Left ventricle myocardium inferior (tissue), 1 donor: ENCODE measurements around the gene LAPTM5. TPM values are rescaled to one million over a fixed set of nuclear protein-coding genes. Genes with fewer than 3 reads are reported as not detected.

Experiments used
- DNase-seq: peaks from one replicate; pipeline ENCODE4 v3.0.0-alpha.2; 2020
- H3K27ac ChIP-seq: fragments of 200-600 bp; replicated peaks from 2 replicates; pipeline ENCODE4 v1.8.0; 2021
- H3K27me3 ChIP-seq: fragments of 200-600 bp; 2 replicates; pipeline ENCODE4 v1.8.0; 2021; ENCODE audit warnings: low read depth
- H3K36me3 ChIP-seq: fragments of 200-600 bp; 2 replicates; pipeline ENCODE4 v1.8.0; 2021
- H3K4me1 ChIP-seq: fragments of 200-600 bp; 2 replicates; pipeline ENCODE4 v1.8.0; 2021
- H3K4me3 ChIP-seq: fragments of 200-600 bp; 2 replicates; pipeline ENCODE4 v1.8.0; 2021; ENCODE audit warnings: mild to moderate bottlenecking, moderate library complexity
- H3K9me3 ChIP-seq: fragments of 200-600 bp; replicated peaks from 2 replicates; pipeline ENCODE4 v1.8.0; 2021
- intact Hi-C: fragments of 100-400 bp; cut with micrococcal nuclease; formaldehyde crosslinking; loops from one replicate; pipeline ENCODE4 v1.11.0; 2022
- total RNA-seq: library from RNA; stranded (reverse); fragmentation: NEBNext Ultra II Directional; extraction: Animal tissue kit (Norgen Biotek cat#: 25700); gene quantifications from one replicate; pipeline ENCODE4 v1.2.1, GENCODE V29; 2021
- TF ChIP-seq, protein P1 (sequence below): fragments of 200-600 bp; IDR thresholded peaks from 2 replicates; pipeline ENCODE4 v1.8.0; 2021; ENCODE audit warnings: antibody characterized with exemption, mild to moderate bottlenecking, borderline replicate concordance
- donor health status: DM: no; HTN: yes; CAD: no; lungs with severe emphysema.

LAPTM5 gene
- total RNA-seq, 1 donor from 2014 or later, result 18.8 TPM

- intact Hi-C loops, result no loop called here
- no peak overlapping the region for H3K27ac ChIP-seq
Measured at GRCh38 chr1:30804352-30804751, 46.8 kb upstream of the LAPTM5 start.

DNA sequence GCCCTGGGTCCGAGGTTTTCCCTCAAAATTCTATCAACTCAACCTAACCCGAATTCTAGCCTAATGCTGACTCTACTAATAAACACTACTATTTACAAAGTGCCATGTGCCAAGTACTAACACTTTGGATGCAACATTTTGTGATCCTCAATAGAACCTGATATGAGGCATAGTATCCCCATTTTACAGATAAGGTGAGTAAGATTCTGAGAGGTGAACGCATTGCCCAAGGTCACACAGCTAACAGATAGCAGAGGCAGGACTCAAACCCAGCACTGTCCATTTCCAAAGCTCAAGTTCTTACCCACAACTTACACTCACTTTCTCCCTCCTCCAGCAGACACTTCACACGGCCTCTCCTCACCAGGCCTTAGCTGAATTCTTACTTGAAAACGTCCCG, 46.0 kb upstream of the LAPTM5 start:
- H3K27ac ChIP-seq, result no peak overlapping the region
- no peak overlapping the region for H3K4me3 ChIP-seq
- intact Hi-C loops, result no loop called here
- TF ChIP-seq, protein P1, sequence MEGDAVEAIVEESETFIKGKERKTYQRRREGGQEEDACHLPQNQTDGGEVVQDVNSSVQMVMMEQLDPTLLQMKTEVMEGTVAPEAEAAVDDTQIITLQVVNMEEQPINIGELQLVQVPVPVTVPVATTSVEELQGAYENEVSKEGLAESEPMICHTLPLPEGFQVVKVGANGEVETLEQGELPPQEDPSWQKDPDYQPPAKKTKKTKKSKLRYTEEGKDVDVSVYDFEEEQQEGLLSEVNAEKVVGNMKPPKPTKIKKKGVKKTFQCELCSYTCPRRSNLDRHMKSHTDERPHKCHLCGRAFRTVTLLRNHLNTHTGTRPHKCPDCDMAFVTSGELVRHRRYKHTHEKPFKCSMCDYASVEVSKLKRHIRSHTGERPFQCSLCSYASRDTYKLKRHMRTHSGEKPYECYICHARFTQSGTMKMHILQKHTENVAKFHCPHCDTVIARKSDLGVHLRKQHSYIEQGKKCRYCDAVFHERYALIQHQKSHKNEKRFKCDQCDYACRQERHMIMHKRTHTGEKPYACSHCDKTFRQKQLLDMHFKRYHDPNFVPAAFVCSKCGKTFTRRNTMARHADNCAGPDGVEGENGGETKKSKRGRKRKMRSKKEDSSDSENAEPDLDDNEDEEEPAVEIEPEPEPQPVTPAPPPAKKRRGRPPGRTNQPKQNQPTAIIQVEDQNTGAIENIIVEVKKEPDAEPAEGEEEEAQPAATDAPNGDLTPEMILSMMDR, result no peak
- H3K9me3 ChIP-seq, result no peaks in the 10 kb centered on the region
- no peaks in the 10 kb centered on the region for H3K27me3 ChIP-seq
- H3K4me1 ChIP-seq, result peaks cover 28% of the 10 kb centered on the region
- DNase-seq, result no peak
- no peaks in the 10 kb centered on the region for H3K36me3 ChIP-seq

More at GRCh38 chr1:30804352-30804751, 46.8 kb upstream of the LAPTM5 start:
- no peaks in the 10 kb centered on the region for H3K27me3 ChIP-seq
- no peak for DNase-seq
- no peaks in the 10 kb centered on the region for H3K9me3 ChIP-seq
- TF ChIP-seq, protein P1, result no peak
- H3K4me3 ChIP-seq, result no peak overlapping the region
- no peaks in the 10 kb centered on the region for H3K36me3 ChIP-seq
- peaks cover 28% of the 10 kb centered on the region for H3K4me1 ChIP-seq

GRCh38 chr1:30801771-30802198, 44.2 kb upstream of the LAPTM5 start:
- H3K36me3 ChIP-seq, result no peaks in the 10 kb centered on the region
- peak; percentile 84 for DNase-seq
- H3K9me3 ChIP-seq, result no peaks in the 10 kb centered on the region
- no peak overlapping the region for H3K4me3 ChIP-seq
- H3K4me1 ChIP-seq, result peaks cover 27% of the 10 kb centered on the region
- intact Hi-C loops, result loop anchor here (2.0 kb wide), 1 partner anchor 109 kb away; no protein-coding TSS in a partner anchor
- TF ChIP-seq, protein P1, result peak; percentile 98
- H3K27ac ChIP-seq, result no peak overlapping the region
- H3K27me3 ChIP-seq, result no peaks in the 10 kb centered on the region

GRCh38 chr1:30799233-30799511, 41.6 kb upstream of the LAPTM5 start:
- Histone ChIP-seq H3K27ac (peak overlapping the region; percentile 61), H3K36me3 (no peaks in the 10 kb centered on the region), H3K9me3 (no peaks in the 10 kb centered on the region), H3K4me1 (peaks cover 27% of the 10 kb centered on the region), H3K4me3 (no peak overlapping the region), H3K27me3 (no peaks in the 10 kb centered on the region)
- intact Hi-C loops, result no loop called here
- TF ChIP-seq, protein P1, result no peak
- no peak for DNase-seq

- no peaks in the 10 kb centered on the region for H3K36me3 ChIP-seq
- peak; percentile 39 for DNase-seq
- peak overlapping the region; percentile 61 for H3K27ac ChIP-seq
- no peaks in the 10 kb centered on the region for H3K27me3 ChIP-seq
- no peak overlapping the region for H3K4me3 ChIP-seq
- peaks cover 27% of the 10 kb centered on the region for H3K4me1 ChIP-seq
- TF ChIP-seq, protein P1, result no peak
- H3K9me3 ChIP-seq, result no peaks in the 10 kb centered on the region
- intact Hi-C loops, result no loop called here
Measured at GRCh38 chr1:30798389-30799232, 41.0 kb upstream of the LAPTM5 start.
